Esophagus muscularis mucosa (tissue), 4 donors: ENCODE measurements around the gene SMARCA5. TPM values are rescaled to one million over a fixed set of nuclear protein-coding genes. Genes with fewer than 3 reads are reported as not detected.
A peak's percentile ranks its signal among the peaks of the same experiment; 100 is the strongest.

Source experiments
- DNase-seq: peaks from one replicate; pipeline ENCODE4 v3.0.0-alpha.2; 2017; ENCODE audit errors: extremely low spot score
- H3K27ac ChIP-seq, 4 donors: fragments of 200-600 bp; sonication (generic); replicated peaks in 1 of 4; 1 replicate in 3 of 4; 2 replicates in 1 of 4; pipeline ENCODE4 v1.5.1; 2016 to 2019; ENCODE audit warnings: mild to moderate bottlenecking in 1 of 4
- H3K27me3 ChIP-seq, 4 donors: fragments of 200-600 bp; sonication (generic); one replicate each; pipeline versions ENCODE4 v1.5.1 to v1.6.0; 2016 to 2019
- H3K36me3 ChIP-seq, 4 donors: fragments of 200-600 bp; sonication (generic); one replicate each; pipeline ENCODE4 v1.5.1; 2016 to 2019
- H3K4me1 ChIP-seq, 4 donors: fragments of 200-600 bp; sonication (generic); one replicate each; pipeline ENCODE4 v1.5.1; 2016 to 2019
- H3K4me3 ChIP-seq, 4 donors: fragments of 200-600 bp; sonication (generic); 1 replicate in 2 of 4; 2 replicates in 2 of 4; pipeline ENCODE4 v1.5.1; 2016 to 2019; ENCODE audit warnings: mild to moderate bottlenecking in 4 of 4, moderate library complexity in 1 of 4
- H3K9me3 ChIP-seq, 4 donors: fragments of 200-600 bp; sonication (generic); 1 replicate in 3 of 4; 2 replicates in 1 of 4; pipeline ENCODE4 v1.5.1; 2016 to 2019
- CTCF ChIP-seq, 3 experiments: fragments of 200-600 bp in 2 of 3; fragments of 450-650 bp in 1 of 3; sonication (generic) in 2 of 3; IDR thresholded peaks; one replicate each; pipeline ENCODE4 v1.5.1; 2017 to 2019; ENCODE audit warnings: antibody characterized with exemption in 3 of 3, mild to moderate bottlenecking in 2 of 3, moderate library complexity in 1 of 3
- EP300 ChIP-seq: sonication (generic); formaldehyde crosslinking; IDR thresholded peaks from one replicate; pipeline ENCODE4 v1.6.1; 2017; ENCODE audit warnings: antibody characterized with exemption
- POLR2A ChIP-seq: fragments of 450-650 bp; IDR thresholded peaks from one replicate; pipeline ENCODE4 v1.6.1; 2017; ENCODE audit warnings: antibody characterized with exemption, moderate library complexity, mild to moderate bottlenecking, low read depth
- POLR2AphosphoS5 ChIP-seq, 2 donors: sonication (generic); formaldehyde crosslinking; IDR thresholded peaks; one replicate each; pipeline ENCODE4 v1.6.1; 2017; ENCODE audit warnings: antibody characterized with exemption in 2 of 2
- WGBS: methylation state at CpG from one replicate; pipeline ENCODE4 v1.1.5; 2018; 5-methylcytosine and 5-hydroxymethylcytosine counted together
- intact Hi-C: fragments of 100-400 bp; cut with DNase I; formaldehyde crosslinking; loops from one replicate; pipeline ENCODE4 v1.15.1; 2023
- total RNA-seq, 4 donors: library from RNA; depleted of rRNA; stranded (reverse); fragments of >200 nt; gene quantifications; one replicate each; pipeline versions ENCODE4 v1.1.0 to v1.2.1, GENCODE V29; 2016

SMARCA5 gene
- total RNA-seq, 4 donors from 2014 or later: 38.0 to 59.8 (median 46.3) TPM

GRCh38 chr4:143482840-143483239 lies 30.7 kb upstream of the SMARCA5 start:
- 0% methylated on average over 1 of the region's 1 CpG for WGBS
- intact Hi-C loops: loop anchor here (2.0 to 5.0 kb wide), 2 partner anchors 146 to 278 kb away; partner anchors contain the start of gene GAB1
- TF ChIP-seq POLR2A (no peak), EP300 (no peak), POLR2AphosphoS5 (IDR thresholded peaks at IDR 0.05) (peak in 1 of 2 donors; percentile 30), CTCF (IDR thresholded peaks at IDR 0.05) (peak; percentile 61 to 67 (median 64))
- Histone ChIP-seq H3K27ac (no peak overlapping the region), H3K4me3 (no peak overlapping the region), H3K36me3 (peaks cover 0 to 2% (median 0%) of the 10 kb centered on the region in 4 donors), H3K9me3 (no peaks in the 10 kb centered on the region), H3K27me3 (no peaks in the 10 kb centered on the region), H3K4me1 (peaks cover 0 to 14% (median 9%) of the 10 kb centered on the region in 4 donors)
- DNase-seq: no peak

- Histone ChIP-seq H3K9me3 (no peaks in the 10 kb centered on the region), H3K4me1 (peaks cover 0 to 10% (median 7%) of the 10 kb centered on the region in 4 donors), H3K27me3 (no peaks in the 10 kb centered on the region), H3K27ac (no peak overlapping the region), H3K4me3 (no peak overlapping the region), H3K36me3 (no peaks in the 10 kb centered on the region)
- WGBS: 97% methylated on average over 1 of the region's 1 CpG
- no peak for TF ChIP-seq POLR2AphosphoS5 (IDR thresholded peaks at IDR 0.05)
- no peak for TF ChIP-seq EP300
- TF ChIP-seq POLR2A: no peak
- TF ChIP-seq CTCF (IDR thresholded peaks at IDR 0.05): no peak
- DNase-seq: no peak
- intact Hi-C loops: no loop called here
These were observed 27.2 kb upstream of the SMARCA5 start for GRCh38 chr4:143486314-143486713.

GRCh38 chr4:143488687-143489086 lies 24.8 kb upstream of the SMARCA5 start:
- DNase-seq: no peak
- Histone ChIP-seq H3K9me3 (no peaks in the 10 kb centered on the region), H3K36me3 (no peaks in the 10 kb centered on the region), H3K27me3 (no peaks in the 10 kb centered on the region), H3K27ac (no peak overlapping the region), H3K4me3 (no peak overlapping the region), H3K4me1 (no peaks in the 10 kb centered on the region)
- TF ChIP-seq POLR2A (no peak), EP300 (no peak), POLR2AphosphoS5 (IDR thresholded peaks at IDR 0.05) (no peak), CTCF (IDR thresholded peaks at IDR 0.05) (no peak)
- intact Hi-C loops: no loop called here
- 93% methylated on average over 2 of the region's 3 CpGs for WGBS

- Histone ChIP-seq H3K4me3 (no peak overlapping the region), H3K9me3 (no peaks in the 10 kb centered on the region), H3K27me3 (no peaks in the 10 kb centered on the region), H3K27ac (no peak overlapping the region), H3K36me3 (no peaks in the 10 kb centered on the region), H3K4me1 (no peaks in the 10 kb centered on the region)
- DNase-seq: no peak
- TF ChIP-seq POLR2AphosphoS5 (IDR thresholded peaks at IDR 0.05): no peak
- TF ChIP-seq POLR2A: no peak
- no peak for TF ChIP-seq CTCF (IDR thresholded peaks at IDR 0.05)
- TF ChIP-seq EP300: no peak
- intact Hi-C loops: no loop called here
- 82% methylated on average over 2 of the region's 2 CpGs for WGBS
These were observed 24.4 kb upstream of the SMARCA5 start for GRCh38 chr4:143489106-143489505.

- TF ChIP-seq EP300 (no peak), POLR2AphosphoS5 (IDR thresholded peaks at IDR 0.05) (no peak), CTCF (IDR thresholded peaks at IDR 0.05) (no peak), POLR2A (no peak)
- Histone ChIP-seq H3K4me1 (no peaks in the 10 kb centered on the region), H3K36me3 (no peaks in the 10 kb centered on the region), H3K27ac (no peak overlapping the region), H3K27me3 (no peaks in the 10 kb centered on the region), H3K4me3 (no peak overlapping the region), H3K9me3 (no peaks in the 10 kb centered on the region)
- no peak for DNase-seq
- intact Hi-C loops: no loop called here
- WGBS: 84% methylated on average over 8 of the region's 8 CpGs
These were observed 15.5 kb upstream of the SMARCA5 start for GRCh38 chr4:143498021-143498420.
